C4-2B (cell line): ENCODE results near the gene RAD50.
A peak's percentile ranks its signal among the peaks of the same experiment; 100 is the strongest.

Experiments used
- H3K27ac ChIP-seq: fragments of 450-650 bp; 2 replicates; pipeline ENCODE4 v1.5.1; 2017
- ZFX ChIP-seq: fragments of 450-650 bp; IDR thresholded peaks from 2 replicates; pipeline ENCODE4 v1.6.1; 2017
- TF ChIP-seq, protein P1 (sequence below): fragments of 450-650 bp; conservative IDR thresholded peaks from 2 replicates; pipeline ENCODE4 v1.5.1; 2017; ENCODE audit warnings: mild to moderate bottlenecking

RAD50 gene

DNA sequence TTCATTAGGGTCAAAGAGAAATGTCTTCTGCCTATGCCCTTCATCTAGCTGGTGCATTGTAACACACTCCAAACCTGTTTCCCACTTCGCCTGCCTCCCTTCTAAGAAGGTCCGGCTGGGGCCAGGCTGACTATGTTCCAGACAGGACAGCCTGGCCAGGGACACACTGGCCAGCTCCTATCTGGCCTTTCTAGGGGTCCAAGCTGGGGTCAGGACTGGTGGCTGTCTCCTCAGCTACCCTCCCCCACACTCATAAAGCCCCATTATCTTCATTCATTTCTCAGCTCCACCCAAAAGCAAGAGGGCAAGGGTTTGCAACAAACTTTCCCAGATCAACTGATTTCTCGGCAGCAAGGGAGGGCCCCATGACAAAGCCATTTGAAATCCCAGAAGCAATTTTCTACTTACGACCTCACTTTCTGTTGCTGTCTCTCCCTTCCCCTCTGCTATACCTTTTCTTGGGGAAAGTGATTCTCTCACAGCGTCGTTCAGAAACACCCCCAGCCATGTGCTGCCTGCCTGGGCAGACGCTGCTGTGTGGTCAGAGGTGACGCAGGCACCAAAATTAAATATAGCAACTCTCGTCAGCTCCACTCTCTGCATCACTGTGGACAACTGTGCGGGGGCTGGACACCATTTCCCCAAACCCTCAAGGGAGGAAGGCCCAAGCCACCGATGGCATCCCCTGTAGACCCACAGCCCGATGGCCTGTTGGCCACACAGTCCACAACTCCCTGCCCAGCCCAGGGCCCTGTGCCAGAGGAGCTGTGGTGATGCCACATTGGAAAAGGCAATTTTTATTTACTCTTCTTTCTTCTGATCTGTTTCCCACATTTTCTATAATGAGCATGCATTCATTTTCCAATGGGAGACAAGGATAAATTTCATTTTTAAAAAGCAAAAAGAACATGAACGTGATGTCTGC lies 107.3 kb downstream of the RAD50 start:
- TF ChIP-seq, protein P1, sequence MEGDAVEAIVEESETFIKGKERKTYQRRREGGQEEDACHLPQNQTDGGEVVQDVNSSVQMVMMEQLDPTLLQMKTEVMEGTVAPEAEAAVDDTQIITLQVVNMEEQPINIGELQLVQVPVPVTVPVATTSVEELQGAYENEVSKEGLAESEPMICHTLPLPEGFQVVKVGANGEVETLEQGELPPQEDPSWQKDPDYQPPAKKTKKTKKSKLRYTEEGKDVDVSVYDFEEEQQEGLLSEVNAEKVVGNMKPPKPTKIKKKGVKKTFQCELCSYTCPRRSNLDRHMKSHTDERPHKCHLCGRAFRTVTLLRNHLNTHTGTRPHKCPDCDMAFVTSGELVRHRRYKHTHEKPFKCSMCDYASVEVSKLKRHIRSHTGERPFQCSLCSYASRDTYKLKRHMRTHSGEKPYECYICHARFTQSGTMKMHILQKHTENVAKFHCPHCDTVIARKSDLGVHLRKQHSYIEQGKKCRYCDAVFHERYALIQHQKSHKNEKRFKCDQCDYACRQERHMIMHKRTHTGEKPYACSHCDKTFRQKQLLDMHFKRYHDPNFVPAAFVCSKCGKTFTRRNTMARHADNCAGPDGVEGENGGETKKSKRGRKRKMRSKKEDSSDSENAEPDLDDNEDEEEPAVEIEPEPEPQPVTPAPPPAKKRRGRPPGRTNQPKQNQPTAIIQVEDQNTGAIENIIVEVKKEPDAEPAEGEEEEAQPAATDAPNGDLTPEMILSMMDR: no peak
- TF ChIP-seq ZFX: no peak
- no peak overlapping the region for H3K27ac ChIP-seq

DNA sequence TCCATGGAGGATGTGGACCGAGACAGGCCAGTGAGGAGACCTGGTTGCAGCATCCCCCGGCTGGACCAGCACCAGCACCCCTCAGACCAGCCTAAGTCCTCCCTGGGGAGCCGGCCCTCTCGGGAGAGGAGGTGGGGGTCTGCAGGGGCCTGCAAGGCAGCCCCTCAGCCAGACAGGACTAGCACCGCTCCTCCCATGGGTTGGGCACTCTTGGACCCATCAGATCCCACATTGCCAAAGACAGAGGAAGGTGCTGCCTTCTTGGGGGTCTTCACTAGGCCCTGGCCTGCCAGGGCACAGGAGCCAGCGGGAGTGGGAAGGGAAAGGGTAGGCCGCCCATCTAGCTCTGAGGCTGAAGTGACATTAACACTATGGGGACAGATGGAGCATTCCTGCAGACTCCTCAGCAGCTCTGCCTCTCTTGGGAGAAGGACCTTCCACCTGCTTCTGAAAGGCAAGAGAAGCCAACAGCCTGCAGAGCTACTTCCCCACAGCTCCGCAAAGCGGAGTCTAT lies 108.0 kb downstream of the RAD50 start:
- H3K27ac ChIP-seq: no peak overlapping the region
- 0 out of 2 replicates have a peak, but pooled peaks have one; percentile 9 for TF ChIP-seq ZFX
- TF ChIP-seq, protein P1: no peak

DNA sequence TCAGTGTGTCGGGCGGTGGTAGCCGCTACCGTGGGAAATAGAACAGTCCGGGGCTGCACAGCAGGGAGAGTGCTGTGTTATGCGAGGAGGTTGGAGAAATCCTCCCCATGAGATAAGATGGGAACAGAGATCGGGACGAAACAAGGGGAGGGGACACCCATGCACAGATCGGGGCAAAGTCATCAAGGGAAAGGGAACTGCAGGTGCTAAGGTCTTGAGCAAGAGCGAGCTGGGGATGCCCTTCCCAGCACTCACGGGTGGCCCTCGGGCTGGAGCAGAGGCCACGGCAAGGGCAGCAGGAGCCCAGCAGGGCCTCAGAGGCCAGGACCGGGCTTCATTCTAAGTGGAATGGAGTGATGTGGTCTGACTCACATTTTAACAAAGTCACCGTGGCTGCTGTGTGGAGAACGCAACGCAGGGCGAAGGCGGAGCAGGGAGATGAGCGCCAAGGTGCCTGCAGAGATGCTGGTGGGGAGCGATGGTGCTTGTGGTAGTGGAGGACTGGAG lies 108.8 kb downstream of the RAD50 start:
- TF ChIP-seq ZFX: no peak
- TF ChIP-seq, protein P1: no peak
- H3K27ac ChIP-seq: no peak overlapping the region

DNA sequence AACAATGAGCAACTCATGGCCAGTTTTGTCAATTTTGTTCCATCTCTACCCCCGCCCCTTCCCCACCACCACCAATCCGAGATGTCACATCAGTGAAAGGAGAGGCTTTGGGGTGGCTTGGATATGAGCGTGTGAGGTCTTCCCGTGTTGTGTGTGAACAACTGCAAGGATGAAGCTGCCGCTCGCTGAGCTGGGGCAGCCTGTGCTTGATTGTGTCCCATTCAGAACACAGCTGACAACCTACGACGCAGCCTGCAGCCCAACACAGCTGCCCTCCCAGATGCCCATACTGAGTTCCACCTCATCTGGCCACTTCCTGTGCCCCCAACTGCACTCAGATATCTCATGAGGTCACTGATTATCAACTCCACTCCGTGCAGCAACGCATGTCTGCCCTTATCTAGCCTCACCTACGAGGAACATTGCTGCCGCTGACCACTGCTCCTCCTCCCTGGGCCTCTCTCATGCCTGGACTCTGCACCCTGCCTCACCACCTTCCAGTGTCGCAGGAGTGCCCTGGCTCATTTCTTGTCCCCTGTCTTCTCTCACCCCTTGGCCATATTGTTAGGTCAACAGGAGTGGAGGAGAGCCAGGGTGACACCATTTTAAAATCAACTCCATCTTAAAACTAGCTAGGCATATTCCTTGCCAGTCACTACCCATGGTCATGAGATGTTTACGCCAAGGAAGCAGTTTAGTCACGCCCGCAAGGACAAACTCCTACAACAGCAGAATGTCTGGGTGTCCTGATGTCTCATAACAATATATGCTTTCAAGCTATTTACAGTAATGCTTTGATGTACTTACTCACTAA lies 109.7 kb downstream of the RAD50 start:
- no peak overlapping the region for H3K27ac ChIP-seq
- TF ChIP-seq, protein P1: no peak
- no peak for TF ChIP-seq ZFX

DNA sequence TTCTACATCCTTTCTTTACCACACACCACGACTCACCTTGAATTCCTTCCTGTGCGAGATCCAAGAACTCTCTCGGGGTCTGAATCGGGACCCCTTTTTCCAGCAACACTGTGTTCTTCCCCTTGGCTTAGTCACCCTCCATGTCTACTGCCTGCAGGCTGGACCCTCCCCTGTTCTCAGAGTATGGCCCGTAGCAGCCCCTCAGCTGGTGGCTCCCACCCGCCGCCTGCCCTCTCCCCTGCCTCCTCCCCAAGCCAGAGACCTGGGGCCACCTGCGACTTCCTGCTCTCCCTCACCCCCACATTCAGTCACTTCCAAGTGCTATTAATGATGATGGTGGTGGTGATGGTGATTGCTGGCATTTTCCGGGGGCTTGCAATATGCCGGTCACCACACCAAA lies 110.5 kb downstream of the RAD50 start:
- H3K27ac ChIP-seq: no peak overlapping the region
- no peak for TF ChIP-seq ZFX
- TF ChIP-seq, protein P1: no peak

DNA sequence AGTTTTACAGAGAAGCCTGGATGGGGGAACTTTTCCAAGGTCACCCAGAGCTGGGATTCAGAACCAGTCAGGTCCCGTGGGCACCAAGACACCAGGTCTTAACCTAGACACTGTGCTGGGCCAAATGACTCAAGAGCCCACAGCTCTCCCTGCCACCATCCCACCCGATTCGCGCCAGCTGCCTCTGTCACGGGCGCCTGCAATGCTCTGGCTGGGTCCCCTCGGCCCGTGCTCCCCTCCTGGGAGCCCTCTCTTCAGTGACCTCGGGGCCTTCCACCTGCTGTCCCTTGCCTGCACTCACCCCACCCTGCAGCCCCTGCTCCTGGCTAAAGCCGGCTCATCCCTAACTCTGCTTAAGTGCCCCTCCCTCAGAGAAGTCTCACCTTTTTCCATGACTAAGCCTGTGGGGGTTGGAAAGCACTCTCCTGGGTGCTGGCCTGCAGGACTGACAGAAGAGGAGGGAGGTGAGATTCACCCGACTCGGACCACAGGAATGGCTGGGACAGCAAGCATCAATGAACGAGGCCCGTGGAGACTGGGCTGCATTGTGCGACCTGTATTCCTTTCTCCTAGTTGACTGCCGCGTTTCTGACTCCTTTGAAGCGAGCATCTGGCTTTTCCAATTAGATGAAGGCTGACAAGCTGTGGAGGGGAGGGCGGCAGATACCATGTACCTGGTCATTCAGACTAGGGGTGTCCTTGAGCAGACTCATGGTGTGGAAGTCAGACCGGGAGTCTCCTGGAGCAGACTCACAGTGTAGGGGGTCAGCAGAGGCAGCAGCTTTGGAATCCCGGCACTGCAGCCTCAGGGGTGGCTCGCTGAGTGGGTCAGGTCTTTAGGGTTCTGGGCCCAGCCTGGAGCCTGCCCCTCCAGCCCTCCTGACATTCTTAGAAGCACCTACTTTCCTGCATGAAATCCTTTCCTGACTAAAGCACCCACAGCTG lies 111.3 kb downstream of the RAD50 start:
- H3K27ac ChIP-seq: no peak overlapping the region

More for the DNA sequence above, 111.3 kb downstream of the RAD50 start:
- no peak for TF ChIP-seq ZFX
